Neuron (in vitro differentiated cells): Measurements from ENCODE around the gene MYG1.

Experiments used
- H2AFZ ChIP-seq: one replicate; pipeline ENCODE4 v1.6.1; 2013; ENCODE audit warnings: low read depth, mild to moderate bottlenecking, inconsistent platforms, low read length, moderate library complexity
- H3K27me3 ChIP-seq: one replicate; pipeline ENCODE4 v1.6.1; 2013; ENCODE audit warnings: low read length; ENCODE audit not compliant: insufficient read depth
- H3K36me3 ChIP-seq: one replicate; pipeline ENCODE4 v1.6.1; 2013; ENCODE audit warnings: low read length; ENCODE audit not compliant: insufficient read depth
- H3K4me1 ChIP-seq: one replicate; pipeline ENCODE4 v1.6.1; 2013; ENCODE audit warnings: low read length; ENCODE audit not compliant: insufficient read depth
- H3K4me3 ChIP-seq: 2 replicates; pipeline ENCODE4 v1.5.1; 2013; ENCODE audit warnings: mild to moderate bottlenecking, low read length, moderate library complexity
- H3K9me3 ChIP-seq: one replicate; pipeline ENCODE4 v1.6.1; 2013; ENCODE audit warnings: low read length

MYG1 gene

DNA sequence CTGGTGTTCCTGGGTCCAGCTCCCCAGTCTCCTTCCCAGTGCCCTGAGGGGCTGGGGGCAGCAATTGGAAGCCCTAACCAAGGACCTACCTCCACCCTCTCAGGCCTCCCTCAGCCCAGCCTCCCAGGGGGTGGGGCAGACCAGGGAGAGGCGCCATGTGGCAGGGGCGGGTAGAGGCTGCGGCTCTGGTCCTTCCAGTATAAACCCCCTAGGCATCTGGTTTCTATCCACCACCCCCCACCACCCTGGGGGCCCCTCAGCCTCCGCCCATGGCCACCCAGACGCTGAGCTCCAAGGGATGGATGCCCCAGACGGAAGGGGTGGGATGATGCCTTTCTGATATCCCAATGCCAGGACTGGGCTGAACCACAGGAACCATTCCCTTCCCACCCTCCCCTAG is 39.4 kb downstream of the MYG1 start:
- peaks cover 40% of the 10 kb centered on the region for H3K27me3 ChIP-seq
- H3K9me3 ChIP-seq: no peaks in the 10 kb centered on the region
- no peaks in the 10 kb centered on the region for H3K36me3 ChIP-seq
- no peaks in the 10 kb centered on the region for H3K4me1 ChIP-seq
- H3K4me3 ChIP-seq: no peak overlapping the region
- no peak overlapping the region for H2AFZ ChIP-seq

GRCh38 chr12:53340398-53340797 is 40.9 kb downstream of the MYG1 start:
- Histone ChIP-seq H3K4me1 (peaks cover 5% of the 10 kb centered on the region), H3K36me3 (no peaks in the 10 kb centered on the region), H3K27me3 (peaks cover 43% of the 10 kb centered on the region), H3K9me3 (no peaks in the 10 kb centered on the region), H3K4me3 (no peak overlapping the region), H2AFZ (no peak overlapping the region)

GRCh38 chr12:53343449-53343848 is 44.0 kb downstream of the MYG1 start:
- H3K27me3 ChIP-seq: peaks cover 22% of the 10 kb centered on the region
- no peak overlapping the region for H3K4me3 ChIP-seq
- H3K4me1 ChIP-seq: peaks cover 5% of the 10 kb centered on the region
- no peaks in the 10 kb centered on the region for H3K36me3 ChIP-seq
- H2AFZ ChIP-seq: no peak overlapping the region
- H3K9me3 ChIP-seq: no peaks in the 10 kb centered on the region

GRCh38 chr12:53343969-53344368 is 44.5 kb downstream of the MYG1 start:
- peaks cover 18% of the 10 kb centered on the region for H3K27me3 ChIP-seq
- no peak overlapping the region for H2AFZ ChIP-seq
- H3K4me1 ChIP-seq: peaks cover 5% of the 10 kb centered on the region
- H3K36me3 ChIP-seq: no peaks in the 10 kb centered on the region
- no peak overlapping the region for H3K4me3 ChIP-seq
- H3K9me3 ChIP-seq: no peaks in the 10 kb centered on the region

DNA sequence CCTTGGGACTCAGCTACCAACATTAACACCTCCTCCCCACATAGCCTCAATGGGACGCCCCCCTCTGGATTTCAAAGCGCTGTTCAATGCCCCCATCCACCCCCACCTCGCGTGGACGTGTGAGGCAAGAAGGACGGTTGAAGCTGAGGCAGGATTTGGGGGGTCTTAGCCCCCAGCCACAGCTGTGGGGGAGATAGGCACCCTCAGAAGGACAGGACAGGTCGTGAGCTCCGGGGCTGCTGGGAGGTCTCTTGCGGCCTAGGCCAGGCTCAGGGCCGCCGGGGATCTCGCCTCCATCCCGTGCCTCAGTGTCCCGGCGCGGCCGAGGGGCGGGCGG is 45.0 kb downstream of the MYG1 start:
- H3K4me3 ChIP-seq: peak overlapping the region; percentile 50
- H2AFZ ChIP-seq: peak overlapping the region; percentile 78
- peaks cover 18% of the 10 kb centered on the region for H3K27me3 ChIP-seq
- no peaks in the 10 kb centered on the region for H3K36me3 ChIP-seq
- H3K9me3 ChIP-seq: no peaks in the 10 kb centered on the region
- H3K4me1 ChIP-seq: peaks cover 5% of the 10 kb centered on the region

- no peaks in the 10 kb centered on the region for H3K36me3 ChIP-seq
- H2AFZ ChIP-seq: peak overlapping the region; percentile 78
- H3K9me3 ChIP-seq: no peaks in the 10 kb centered on the region
- peaks cover 18% of the 10 kb centered on the region for H3K27me3 ChIP-seq
- H3K4me3 ChIP-seq: peak overlapping the region; percentile 50
- H3K4me1 ChIP-seq: peaks cover 5% of the 10 kb centered on the region
These were observed 45.5 kb downstream of the MYG1 start for GRCh38 chr12:53344824-53345485.

GRCh38 chr12:53345486-53346188 is 46.1 kb downstream of the MYG1 start:
- peaks cover 16% of the 10 kb centered on the region for H3K27me3 ChIP-seq
- peak overlapping the region; percentile 50 for H3K4me3 ChIP-seq
- H3K9me3 ChIP-seq: no peaks in the 10 kb centered on the region
- H2AFZ ChIP-seq: no peak overlapping the region
- H3K4me1 ChIP-seq: peaks cover 5% of the 10 kb centered on the region
- no peaks in the 10 kb centered on the region for H3K36me3 ChIP-seq

- peaks cover 5% of the 10 kb centered on the region for H3K4me1 ChIP-seq
- no peak overlapping the region for H3K4me3 ChIP-seq
- H3K36me3 ChIP-seq: no peaks in the 10 kb centered on the region
- no peak overlapping the region for H2AFZ ChIP-seq
- H3K27me3 ChIP-seq: peaks cover 11% of the 10 kb centered on the region
- H3K9me3 ChIP-seq: no peaks in the 10 kb centered on the region
These were observed 47.0 kb downstream of the MYG1 start for GRCh38 chr12:53346491-53346890.

DNA sequence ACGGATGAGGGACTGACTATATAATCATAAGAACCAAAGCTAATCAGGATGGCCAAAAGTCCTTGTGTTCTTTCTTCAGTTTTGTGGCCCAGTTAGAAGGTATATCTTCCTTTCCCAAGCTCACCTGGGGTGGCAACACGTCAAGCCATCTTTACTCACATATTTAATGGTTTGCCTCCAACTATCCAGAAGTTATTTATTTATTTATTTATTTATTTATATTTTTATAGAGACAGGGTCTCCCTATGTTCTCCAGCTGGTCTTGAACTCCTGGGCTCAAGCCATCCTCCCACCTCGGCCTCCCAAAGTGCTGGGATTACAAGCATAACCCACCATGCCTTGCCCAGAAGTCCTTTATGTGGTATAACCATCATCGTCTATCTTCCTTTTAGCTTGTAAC is 48.4 kb downstream of the MYG1 start:
- Histone ChIP-seq H3K4me1 (peaks cover 5% of the 10 kb centered on the region), H3K4me3 (no peak overlapping the region), H3K27me3 (peaks cover 11% of the 10 kb centered on the region), H2AFZ (no peak overlapping the region), H3K36me3 (no peaks in the 10 kb centered on the region), H3K9me3 (no peaks in the 10 kb centered on the region)

GRCh38 chr12:53352331-53353256 is 53.1 kb downstream of the MYG1 start:
- no peak overlapping the region for H2AFZ ChIP-seq
- no peaks in the 10 kb centered on the region for H3K4me1 ChIP-seq
- H3K27me3 ChIP-seq: no peaks in the 10 kb centered on the region
- H3K36me3 ChIP-seq: no peaks in the 10 kb centered on the region
- no peaks in the 10 kb centered on the region for H3K9me3 ChIP-seq
- H3K4me3 ChIP-seq: no peak overlapping the region

DNA sequence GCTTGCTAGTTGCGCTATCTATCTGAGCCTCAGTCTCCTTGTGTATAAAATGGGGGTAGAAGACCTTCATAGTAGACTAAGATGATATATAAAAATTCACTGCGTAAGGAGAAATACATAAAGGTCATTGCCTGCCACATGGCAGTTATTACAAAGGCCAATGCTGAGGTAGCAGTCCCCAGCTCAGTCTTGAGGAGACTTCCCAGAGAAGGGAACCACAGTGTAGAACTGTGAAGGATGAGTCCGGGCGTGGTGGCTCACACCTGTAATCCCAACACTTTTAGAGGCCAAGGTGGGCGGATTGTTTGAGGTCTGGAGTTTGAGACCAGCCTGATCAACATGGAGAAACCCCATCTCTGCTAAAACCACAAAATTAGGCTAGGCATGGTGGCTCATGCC is 53.8 kb downstream of the MYG1 start:
- H3K36me3 ChIP-seq: no peaks in the 10 kb centered on the region

DNA sequence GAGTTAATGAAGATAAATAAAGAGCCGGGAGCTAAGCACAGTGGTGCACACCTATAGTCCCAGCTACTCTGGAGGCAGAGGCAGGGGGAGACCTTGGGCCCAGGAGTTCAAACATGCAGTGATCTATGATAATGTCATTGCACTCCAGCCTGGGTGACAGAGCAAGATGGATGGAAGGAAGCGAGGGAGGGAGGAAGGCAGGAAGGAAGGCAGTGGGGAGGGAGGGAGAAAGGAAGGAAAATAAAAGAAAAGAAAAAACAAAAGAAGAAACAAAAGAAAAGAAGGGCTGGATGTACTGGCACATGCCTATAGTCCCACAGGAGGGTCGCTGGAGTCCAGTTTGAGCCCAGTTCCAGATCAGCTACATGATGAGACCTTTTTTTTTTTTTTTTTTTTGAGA is 55.6 kb downstream of the MYG1 start:
- H2AFZ ChIP-seq: no peak overlapping the region
- no peaks in the 10 kb centered on the region for H3K27me3 ChIP-seq
- H3K9me3 ChIP-seq: no peaks in the 10 kb centered on the region
- no peaks in the 10 kb centered on the region for H3K36me3 ChIP-seq
- H3K4me3 ChIP-seq: no peak overlapping the region
- H3K4me1 ChIP-seq: no peaks in the 10 kb centered on the region

More for the DNA sequence above, 53.8 kb downstream of the MYG1 start:
- Histone ChIP-seq H2AFZ (no peak overlapping the region), H3K27me3 (no peaks in the 10 kb centered on the region), H3K9me3 (no peaks in the 10 kb centered on the region), H3K4me1 (no peaks in the 10 kb centered on the region), H3K4me3 (no peak overlapping the region)
